ENCODE results near the gene IER2. TPM values are rescaled to one million over a fixed set of nuclear protein-coding genes. Genes with fewer than 3 reads are reported as not detected.

Gene IER2, protein sequence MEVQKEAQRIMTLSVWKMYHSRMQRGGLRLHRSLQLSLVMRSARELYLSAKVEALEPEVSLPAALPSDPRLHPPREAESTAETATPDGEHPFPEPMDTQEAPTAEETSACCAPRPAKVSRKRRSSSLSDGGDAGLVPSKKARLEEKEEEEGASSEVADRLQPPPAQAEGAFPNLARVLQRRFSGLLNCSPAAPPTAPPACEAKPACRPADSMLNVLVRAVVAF
- total RNA-seq, result 12.1 and 73.0 TPM in 2 replicates

GRCh38 chr19:13150187-13150930 lies at the start of gene IER2, which contains the start of gene STX10:
IER2 (plus strand) TSS chr19:13150411; CDS start chr19:13153187, 2,776 bp downstream.
STX10 (minus strand) TSS chr19:13150375; CDS start chr19:13150173, 202 bp downstream.

DNA sequence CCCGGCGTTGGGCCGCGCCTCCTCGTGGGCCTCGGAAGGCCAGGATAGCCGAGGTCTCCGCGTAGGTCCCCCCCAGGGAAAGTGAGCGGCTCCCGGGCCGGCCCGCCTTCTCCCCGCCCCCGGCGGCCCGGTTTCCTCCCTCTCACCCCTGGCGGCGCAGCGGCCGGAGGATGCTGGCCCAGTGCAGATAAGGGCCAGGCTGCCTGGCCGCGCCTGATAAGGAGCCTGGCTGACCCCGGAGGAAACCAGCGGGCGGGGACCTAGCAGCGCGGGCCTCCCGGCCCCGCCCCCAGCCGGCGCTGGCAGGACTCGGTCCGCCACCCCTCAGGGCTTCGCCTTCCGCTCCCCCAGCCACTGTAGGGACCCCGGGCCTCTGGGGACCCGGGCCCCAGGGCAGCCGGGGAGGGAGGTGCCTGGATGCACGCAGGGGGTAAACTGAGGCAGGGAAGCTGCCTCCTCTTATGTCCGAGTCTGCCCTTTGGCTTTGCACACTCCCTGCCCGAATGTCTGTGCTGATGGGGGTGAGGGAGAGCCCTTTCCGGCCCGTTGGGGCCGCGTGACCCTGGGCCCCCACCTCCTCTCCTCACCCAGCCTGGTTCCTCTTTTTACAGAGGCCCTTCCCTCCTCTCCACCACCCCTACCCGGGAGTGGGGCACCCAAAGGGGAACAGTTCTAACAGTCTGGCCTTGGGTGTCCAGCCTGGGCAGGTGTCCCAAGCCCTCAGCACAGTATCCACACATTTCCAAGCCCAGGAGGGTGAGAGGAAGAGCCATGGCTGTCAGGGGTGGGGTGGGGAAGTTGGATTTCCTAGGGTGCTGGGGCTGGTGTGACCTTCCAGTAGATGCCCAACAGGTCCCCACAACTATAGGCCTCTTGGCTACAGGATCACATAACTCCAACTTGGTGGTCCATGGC lies 47.3 kb upstream of the IER2 start, which contains the start of gene LYL1:
Gene LYL1, minus strand, starts transcription at position 193 of the 915 bp plus-strand sequence. CDS start 1,687 bp downstream, outside the sequence.

DNA sequence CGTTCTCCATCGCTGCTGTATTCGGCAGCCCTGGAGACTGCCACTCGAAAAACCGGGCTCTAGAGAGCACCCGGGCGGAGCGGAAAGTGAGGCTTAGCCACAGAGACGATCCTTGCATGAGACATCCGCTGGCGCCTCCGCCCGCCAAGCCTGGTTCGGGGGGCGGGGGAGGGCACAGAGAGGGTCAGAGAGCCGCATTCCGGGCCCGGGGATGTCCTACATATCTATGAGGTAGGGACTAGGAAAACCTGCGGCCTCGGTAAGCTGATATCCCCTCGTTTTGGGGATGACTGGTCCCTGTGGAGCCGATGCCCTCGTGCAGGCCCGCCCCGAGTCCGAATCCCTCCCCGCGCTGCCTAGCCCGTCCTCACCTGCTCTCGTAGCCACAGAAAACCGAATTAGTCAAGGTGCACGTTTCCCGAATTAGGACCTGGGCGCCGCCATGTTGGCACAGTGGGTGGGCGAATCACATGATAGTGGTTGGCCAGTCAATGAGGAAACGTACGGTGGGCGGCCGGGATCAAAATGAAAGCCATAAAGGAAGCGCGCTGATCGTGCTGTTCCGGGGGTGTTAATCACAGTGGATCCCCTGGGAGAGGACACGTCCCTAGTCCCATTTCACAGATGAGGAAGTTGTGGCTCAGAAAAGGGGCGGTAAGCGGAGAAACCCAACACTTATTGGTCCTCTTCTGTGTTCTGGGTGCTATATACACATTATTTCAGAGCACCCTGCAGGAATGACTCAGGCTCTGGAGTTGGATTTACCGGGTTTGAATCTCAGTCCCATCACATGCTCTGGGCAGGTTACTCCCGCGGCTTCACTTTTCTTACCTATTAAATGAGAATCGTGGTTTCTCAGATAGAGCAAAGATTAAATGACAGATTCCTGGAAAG lies 33.7 kb upstream of the IER2 start, which contains the start of gene TRMT1:
Gene TRMT1, minus strand, starts transcription at position 459 of the 894 bp plus-strand sequence. Its CDS starts 341 bp downstream, at position 118.

GRCh38 chr19:13117772-13118423 lies 32.3 kb upstream of the IER2 start, which contains the start of gene NACC1:
NACC1 (plus strand) TSS chr19:13118264; CDS start chr19:13135208, 16,944 bp downstream.

Other genes starting within 250 kb of the IER2 start
- gene SYCE2, start 231.1 kb upstream of the IER2 start, total RNA-seq, result 0.19 and 0.28 TPM in 2 replicates
- gene FARSA, start 216.7 kb upstream of the IER2 start, total RNA-seq, result 55.8 and 94.5 TPM in 2 replicates
- gene CALR, start 211.8 kb upstream of the IER2 start, total RNA-seq, result 1,835 and 1,876 TPM in 2 replicates
- gene RAD23A, start 204.5 kb upstream of the IER2 start, total RNA-seq, result 42.6 and 75.7 TPM in 2 replicates
- 13.5 and 41.2 TPM in 2 replicates for gene GADD45GIP1, start 193.2 kb upstream of the IER2 start, total RNA-seq
- not detected in 2 replicates for gene DAND5, start 180.8 kb upstream of the IER2 start, total RNA-seq
- 22.4 and 34.1 TPM in 2 replicates for gene NFIX, start 154.9 kb upstream of the IER2 start, total RNA-seq
- 2.5 and 3.3 TPM in 2 replicates for gene LYL1, start 47.6 kb upstream of the IER2 start, total RNA-seq
- gene TRMT1, start 33.7 kb upstream of the IER2 start, total RNA-seq, result 41.4 and 43.1 TPM in 2 replicates
- 28.5 and 69.6 TPM in 2 replicates for gene NACC1, start 32.1 kb upstream of the IER2 start, total RNA-seq
- gene STX10, start within 50 bp of the IER2 start, total RNA-seq, result 54.4 and 67.7 TPM in 2 replicates

Data from regular cardiac myocyte (primary cell).